Measurements from ENCODE around the gene INKA2. TPM values are rescaled to one million over a fixed set of nuclear protein-coding genes. Genes with fewer than 3 reads are reported as not detected.

The INKA2 gene
- total RNA-seq, 1 donor: 4.3 TPM

- no peak overlapping the region for H3K4me3 ChIP-seq (ENCODE audit: low read depth, low read length)
- no peak for DNase-seq (ENCODE audit: low read depth)
- TF ChIP-seq CTCF (IDR thresholded peaks at IDR 0.05; ENCODE audit: insufficient read depth, low read depth, low read length): no peak
These were observed 39.9 kb downstream of the INKA2 start for GRCh38 chr1:111699268-111699667.

DNA sequence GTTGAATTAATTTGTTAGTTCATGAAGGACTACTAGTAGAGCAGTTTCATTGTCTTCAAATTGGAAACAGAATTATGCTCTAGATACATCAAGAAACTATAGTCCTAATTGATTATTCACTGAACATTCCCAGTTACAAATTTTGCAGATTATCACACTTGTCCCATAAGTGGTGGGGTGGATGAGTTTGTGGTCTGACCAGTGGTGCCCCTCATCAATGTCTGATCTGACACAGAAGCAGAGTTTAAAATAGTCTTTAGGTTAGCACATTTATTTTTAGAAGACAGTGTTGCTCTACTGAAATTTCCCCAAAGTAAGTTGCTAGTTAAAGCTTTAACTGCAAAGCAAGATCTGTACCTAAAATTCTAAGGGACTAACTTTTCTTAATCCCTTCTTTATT is 42.9 kb downstream of the INKA2 start:
- TF ChIP-seq CTCF (IDR thresholded peaks at IDR 0.05; ENCODE audit: insufficient read depth, low read depth, low read length): no peak
- no peak for DNase-seq (ENCODE audit: low read depth)
- no peak overlapping the region for H3K4me3 ChIP-seq (ENCODE audit: low read depth, low read length)

DNA sequence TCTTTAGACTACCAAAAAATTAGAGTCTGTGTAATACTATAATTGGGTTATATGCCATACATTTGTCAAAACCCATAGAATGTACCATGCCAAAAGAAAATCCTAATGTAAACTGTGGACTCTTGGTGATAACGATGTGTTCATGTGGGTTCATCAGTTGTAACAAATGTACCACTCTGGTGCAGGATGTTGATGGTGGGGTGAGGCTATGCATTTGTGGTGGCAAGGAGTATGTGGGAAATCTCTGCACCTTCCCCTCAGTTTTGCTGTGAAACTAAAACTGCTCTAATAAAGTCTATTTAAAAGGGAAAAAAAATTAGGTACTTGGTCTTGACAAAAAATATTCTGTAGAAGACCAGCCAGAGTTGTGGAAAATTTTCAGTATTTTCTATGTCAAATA is 43.4 kb downstream of the INKA2 start:
- no peak for DNase-seq (ENCODE audit: low read depth)
- H3K4me3 ChIP-seq (ENCODE audit: low read depth, low read length): no peak overlapping the region
- no peak for TF ChIP-seq CTCF (IDR thresholded peaks at IDR 0.05; ENCODE audit: insufficient read depth, low read depth, low read length)

DNA sequence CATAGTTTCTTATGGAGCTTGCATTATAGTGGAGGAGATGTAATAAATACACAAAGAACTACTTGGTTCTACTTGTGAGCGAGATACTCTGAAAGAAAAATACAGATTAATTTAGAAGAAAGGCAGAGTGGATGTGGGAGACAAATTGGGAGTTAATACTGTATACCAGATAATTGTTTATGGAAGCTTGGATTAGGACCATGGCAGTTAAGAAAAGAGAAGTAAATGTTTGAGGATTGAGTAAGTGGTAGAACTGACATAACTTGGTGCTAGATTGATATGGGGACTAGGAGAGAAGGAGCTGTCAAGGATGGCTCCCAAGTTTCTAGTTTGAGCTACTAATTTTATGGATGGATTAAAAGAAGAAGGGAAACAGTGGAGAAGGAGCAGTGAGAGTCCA is 47.3 kb downstream of the INKA2 start:
- no peak for DNase-seq (ENCODE audit: low read depth)
- TF ChIP-seq CTCF (IDR thresholded peaks at IDR 0.05; ENCODE audit: insufficient read depth, low read depth, low read length): no peak
- no peak overlapping the region for H3K4me3 ChIP-seq (ENCODE audit: low read depth, low read length)

DNA sequence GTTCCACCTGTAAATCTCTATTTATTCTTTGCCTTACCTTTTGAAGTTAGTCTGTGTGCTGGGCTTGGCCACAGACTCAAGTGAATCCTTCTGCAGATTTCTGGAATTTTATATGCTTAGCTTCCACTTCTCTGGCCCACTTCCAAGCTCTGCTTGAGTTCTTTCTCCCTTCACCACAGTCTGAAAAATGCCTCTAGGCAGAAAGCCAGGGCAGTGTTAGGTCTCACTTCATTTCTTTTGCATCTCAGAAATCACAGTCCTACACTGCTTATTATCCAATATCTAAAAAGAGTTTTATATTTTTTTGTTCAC is 48.9 kb downstream of the INKA2 start:
- TF ChIP-seq CTCF (IDR thresholded peaks at IDR 0.05; ENCODE audit: insufficient read depth, low read depth, low read length): no peak
- peak; percentile 90 for DNase-seq (ENCODE audit: low read depth)
- no peak overlapping the region for H3K4me3 ChIP-seq (ENCODE audit: low read depth, low read length)

Small RNA genes within 50 kb of the gene (small RNA-seq; reads per million reads assigned to genes)
- 1.4 reads per million, percentile 32 among the genes with 10 or more reads in this experiment for gene INKA2

Other genes with a start within 250 kb of the INKA2 start
- not detected in 2 replicates for gene ADORA3, start 235.8 kb downstream of the INKA2 start, total RNA-seq
- gene TMIGD3, start 235.8 kb downstream of the INKA2 start, total RNA-seq: under 0.01 and 0.43 TPM in 2 replicates
- 13.5 and 25.5 TPM in 2 replicates for gene RAP1A, start 119.6 kb downstream of the INKA2 start, total RNA-seq
- gene DDX20, start 16.5 kb upstream of the INKA2 start, total RNA-seq: 17.1 and 30.7 TPM in 2 replicates